Liver (tissue), 9 donors: Measurements from ENCODE around the gene CDH4. TPM values are rescaled to one million over a fixed set of nuclear protein-coding genes. Genes with fewer than 3 reads are reported as not detected.

Experiments
- DNase-seq: peaks from one replicate; pipeline ENCODE4 v3.0.0-alpha.2; 2017; ENCODE audit warnings: low spot score
- H3K27ac ChIP-seq, 2 donors: one replicate each; pipeline ENCODE4 v1.7.0; 2013; ENCODE audit warnings: inconsistent platforms in 2 of 2, low read length in 2 of 2, control low read depth in 1 of 2, low read depth in 1 of 2, mild to moderate bottlenecking in 1 of 2
- H3K27me3 ChIP-seq, 4 donors: one replicate each; pipeline versions ENCODE4 v1.6.1 to v1.7.0; 2013; ENCODE audit warnings: low read length in 3 of 4, inconsistent platforms in 1 of 4, mild to moderate bottlenecking in 1 of 4, moderate library complexity in 1 of 4; ENCODE audit not compliant: control insufficient read depth in 4 of 4, insufficient read depth in 4 of 4
- H3K36me3 ChIP-seq, 4 donors: one replicate each; pipeline versions ENCODE4 v1.6.1 to v1.7.0; 2013; ENCODE audit warnings: low read length in 3 of 4, mild to moderate bottlenecking in 3 of 4, low read depth in 1 of 4, moderate library complexity in 1 of 4; ENCODE audit not compliant: control insufficient read depth in 4 of 4, insufficient read depth in 3 of 4
- H3K4me1 ChIP-seq, 4 donors: one replicate each; pipeline versions ENCODE4 v1.6.1 to v1.7.0; 2013; ENCODE audit warnings: low read length in 3 of 4, mild to moderate bottlenecking in 3 of 4, moderate library complexity in 1 of 4; ENCODE audit not compliant: control insufficient read depth in 4 of 4, insufficient read depth in 4 of 4
- H3K4me3 ChIP-seq, 3 donors: one replicate each; pipeline versions ENCODE4 v1.6.1 to v1.7.0; 2013; ENCODE audit warnings: low read length in 3 of 3, control low read depth in 1 of 3, low read depth in 1 of 3, mild to moderate bottlenecking in 1 of 3
- H3K9ac ChIP-seq, 2 donors: one replicate each; pipeline ENCODE4 v1.7.0; 2013; ENCODE audit warnings: low read length in 2 of 2, mild to moderate bottlenecking in 2 of 2, moderate library complexity in 2 of 2, control low read depth in 1 of 2, low read depth in 1 of 2
- H3K9me3 ChIP-seq, 4 donors: one replicate each; pipeline versions ENCODE4 v1.6.1 to v1.7.0; 2013; ENCODE audit warnings: low read length in 3 of 4; ENCODE audit not compliant: control insufficient read depth in 4 of 4
- ATF3 ChIP-seq: IDR thresholded peaks from 2 replicates; pipeline ENCODE4 v1.6.1; 2016; ENCODE audit warnings: antibody characterized with exemption
- CTCF ChIP-seq: fragments of 150-350 bp; IDR thresholded peaks from 2 replicates; pipeline ENCODE4 v1.5.1; 2017; ENCODE audit warnings: improper control_type of control experiment, low read depth, low read length; ENCODE audit not compliant: missing input control
- EGR1 ChIP-seq, 2 donors: IDR thresholded peaks; 2 replicates each; pipeline ENCODE4 v1.6.1; 2016 to 2018; ENCODE audit warnings: antibody characterized with exemption in 2 of 2, low read depth in 2 of 2
- FOXA1 ChIP-seq: IDR thresholded peaks from 2 replicates; pipeline ENCODE4 v1.6.1; 2016; ENCODE audit warnings: antibody characterized with exemption
- FOXA2 ChIP-seq: IDR thresholded peaks from 2 replicates; pipeline ENCODE4 v1.6.1; 2016; ENCODE audit warnings: antibody characterized with exemption
- GABPA ChIP-seq, 2 donors: IDR thresholded peaks in 1 of 2; conservative IDR thresholded peaks in 1 of 2; 2 replicates each; pipeline ENCODE4 v1.6.1; 2016; ENCODE audit warnings: antibody characterized with exemption in 2 of 2, mild to moderate bottlenecking in 1 of 2, moderate library complexity in 1 of 2
- HNF4A ChIP-seq, 2 donors: conservative IDR thresholded peaks; 2 replicates each; pipeline ENCODE4 v1.6.1; 2016; ENCODE audit warnings: antibody characterized with exemption in 2 of 2, mild to moderate bottlenecking in 2 of 2
- HNF4G ChIP-seq: IDR thresholded peaks from 2 replicates; pipeline ENCODE4 v1.6.1; 2016; ENCODE audit warnings: antibody characterized with exemption
- JUND ChIP-seq, 2 donors: IDR thresholded peaks; 2 replicates each; pipeline ENCODE4 v1.6.1; 2016; ENCODE audit warnings: antibody characterized with exemption in 2 of 2
- NR2F2 ChIP-seq: IDR thresholded peaks from 2 replicates; pipeline ENCODE4 v1.6.1; 2016; ENCODE audit warnings: antibody characterized with exemption
- RAD21 ChIP-seq, 2 donors: IDR thresholded peaks; 2 replicates each; pipeline ENCODE4 v1.6.1; 2016; ENCODE audit warnings: antibody characterized with exemption in 2 of 2, mild to moderate bottlenecking in 2 of 2
- RXRA ChIP-seq, 2 donors: IDR thresholded peaks; 2 replicates each; pipeline ENCODE4 v1.6.1; 2017 to 2018; ENCODE audit warnings: antibody characterized with exemption in 2 of 2, mild to moderate bottlenecking in 1 of 2
- SP1 ChIP-seq: IDR thresholded peaks from 2 replicates; pipeline ENCODE4 v1.6.1; 2018; ENCODE audit warnings: antibody characterized with exemption, mild to moderate bottlenecking
- TAF1 ChIP-seq: conservative IDR thresholded peaks from 2 replicates; pipeline ENCODE4 v1.6.1; 2016; ENCODE audit warnings: antibody characterized with exemption, mild to moderate bottlenecking
- YY1 ChIP-seq: IDR thresholded peaks from 2 replicates; pipeline ENCODE4 v1.6.1; 2016; ENCODE audit warnings: antibody characterized with exemption, mild to moderate bottlenecking
- ZBTB33 ChIP-seq: IDR thresholded peaks from 2 replicates; pipeline ENCODE4 v1.6.1; 2016; ENCODE audit warnings: antibody characterized with exemption
- WGBS: extraction: QIAGEN DNeasy Blood & Tissue Kit; methylation state at CpG from one replicate; pipeline ENCODE4 v1.1.7; 2013; 5-methylcytosine and 5-hydroxymethylcytosine counted together
- polyA plus RNA-seq, 2 donors: library from polyadenylated mRNA; stranded (reverse) in 1 of 2; unstranded in 1 of 2; fragments of 200-250 nt in 1 of 2; fragments of >200 nt in 1 of 2; fragmentation: Nextera tagmentation in 1 of 2; extraction: Ambion mirVana in 1 of 2; gene quantifications; one replicate each; pipeline versions ENCODE4 v1.2.1 to v1.2.3, GENCODE V29; 2013 to 2015
- total RNA-seq, 2 donors: library from RNA; depleted of rRNA; stranded (reverse); fragments of >200 nt; gene quantifications; one replicate each; pipeline ENCODE4 v1.2.3, GENCODE V29; 2014
- TF ChIP-seq, protein P1 (sequence below): IDR thresholded peaks from 2 replicates; pipeline ENCODE4 v1.6.1; 2016; ENCODE audit warnings: antibody characterized with exemption
- TF ChIP-seq, protein P2 (sequence below): IDR thresholded peaks from 2 replicates; pipeline ENCODE4 v1.6.1; 2016; ENCODE audit warnings: antibody characterized with exemption, mild to moderate bottlenecking
- donor health status: healthy.
- donor health status: healthy.
- donor health status: healthy.
- donor health status: healthy.
- donor health status: healthy.

CDH4 gene
- total and polyA plus RNA-seq, 4 donors: 0.03 to 0.25 (median 0.19) TPM; not detected in 1

DNA sequence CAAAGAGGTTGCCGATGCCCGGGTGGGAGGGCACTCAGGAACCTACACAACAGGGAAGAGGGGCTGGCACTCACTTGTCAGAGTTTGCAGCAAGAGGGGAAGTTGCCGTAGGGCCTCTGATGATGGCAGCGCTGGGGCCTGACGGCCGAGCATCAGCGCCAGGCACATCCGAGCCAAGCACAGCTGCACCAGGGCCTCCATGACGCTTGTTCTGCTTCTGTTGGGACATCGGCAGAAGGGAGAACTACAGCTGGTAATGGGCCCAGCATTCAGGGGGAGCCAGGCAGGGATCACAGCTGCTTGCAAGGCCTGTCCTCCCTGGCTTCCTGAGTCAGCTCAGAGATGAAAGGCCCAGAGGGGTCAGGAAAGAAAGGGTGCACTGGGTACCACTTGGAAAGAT, 367.7 kb downstream of the CDH4 start:
- Histone ChIP-seq H3K9me3 (no peaks in the 10 kb centered on the region), H3K4me1 (no peaks in the 10 kb centered on the region), H3K9ac (no peak overlapping the region), H3K27ac (no peak overlapping the region), H3K4me3 (no peak overlapping the region), H3K36me3 (no peaks in the 10 kb centered on the region), H3K27me3 (peaks cover 0 to 10% (median 0%) of the 10 kb centered on the region in 4 donors)
- TF ChIP-seq YY1 (no peak), ZBTB33 (no peak), RXRA (IDR thresholded peaks at IDR 0.05) (no peak), SP1 (no peak), HNF4G (no peak), JUND (IDR thresholded peaks at IDR 0.05) (no peak), HNF4A (conservative IDR thresholded peaks at IDR 0.05) (no peak), TAF1 (no peak), ATF3 (no peak), FOXA1 (no peak), FOXA2 (no peak), EGR1 (IDR thresholded peaks at IDR 0.05; ENCODE audit: low read depth in 2 of 2) (no peak), RAD21 (IDR thresholded peaks at IDR 0.05) (no peak), GABPA (IDR thresholded peaks at IDR 0.05 in 1 of 2, conservative IDR thresholded peaks at IDR 0.05 in 1 of 2) (no peak), CTCF (no peak), NR2F2 (no peak)
- TF ChIP-seq, protein P1, sequence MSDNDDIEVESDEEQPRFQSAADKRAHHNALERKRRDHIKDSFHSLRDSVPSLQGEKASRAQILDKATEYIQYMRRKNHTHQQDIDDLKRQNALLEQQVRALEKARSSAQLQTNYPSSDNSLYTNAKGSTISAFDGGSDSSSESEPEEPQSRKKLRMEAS: no peak
- TF ChIP-seq, protein P2, sequence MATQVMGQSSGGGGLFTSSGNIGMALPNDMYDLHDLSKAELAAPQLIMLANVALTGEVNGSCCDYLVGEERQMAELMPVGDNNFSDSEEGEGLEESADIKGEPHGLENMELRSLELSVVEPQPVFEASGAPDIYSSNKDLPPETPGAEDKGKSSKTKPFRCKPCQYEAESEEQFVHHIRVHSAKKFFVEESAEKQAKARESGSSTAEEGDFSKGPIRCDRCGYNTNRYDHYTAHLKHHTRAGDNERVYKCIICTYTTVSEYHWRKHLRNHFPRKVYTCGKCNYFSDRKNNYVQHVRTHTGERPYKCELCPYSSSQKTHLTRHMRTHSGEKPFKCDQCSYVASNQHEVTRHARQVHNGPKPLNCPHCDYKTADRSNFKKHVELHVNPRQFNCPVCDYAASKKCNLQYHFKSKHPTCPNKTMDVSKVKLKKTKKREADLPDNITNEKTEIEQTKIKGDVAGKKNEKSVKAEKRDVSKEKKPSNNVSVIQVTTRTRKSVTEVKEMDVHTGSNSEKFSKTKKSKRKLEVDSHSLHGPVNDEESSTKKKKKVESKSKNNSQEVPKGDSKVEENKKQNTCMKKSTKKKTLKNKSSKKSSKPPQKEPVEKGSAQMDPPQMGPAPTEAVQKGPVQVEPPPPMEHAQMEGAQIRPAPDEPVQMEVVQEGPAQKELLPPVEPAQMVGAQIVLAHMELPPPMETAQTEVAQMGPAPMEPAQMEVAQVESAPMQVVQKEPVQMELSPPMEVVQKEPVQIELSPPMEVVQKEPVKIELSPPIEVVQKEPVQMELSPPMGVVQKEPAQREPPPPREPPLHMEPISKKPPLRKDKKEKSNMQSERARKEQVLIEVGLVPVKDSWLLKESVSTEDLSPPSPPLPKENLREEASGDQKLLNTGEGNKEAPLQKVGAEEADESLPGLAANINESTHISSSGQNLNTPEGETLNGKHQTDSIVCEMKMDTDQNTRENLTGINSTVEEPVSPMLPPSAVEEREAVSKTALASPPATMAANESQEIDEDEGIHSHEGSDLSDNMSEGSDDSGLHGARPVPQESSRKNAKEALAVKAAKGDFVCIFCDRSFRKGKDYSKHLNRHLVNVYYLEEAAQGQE: no peak
- 83% methylated on average over 10 of the region's 10 CpGs for WGBS
- DNase-seq: no peak
